Ureter (tissue), 1 donor: ENCODE data around the gene PSD. TPM values are rescaled to one million over a fixed set of nuclear protein-coding genes. Genes with fewer than 3 reads are reported as not detected.

Experiments
- DNase-seq: peaks from one replicate; pipeline ENCODE4 v3.0.0-alpha.2; 2020; ENCODE audit warnings: low spot score
- total RNA-seq: library from RNA; stranded (reverse); gene quantifications from one replicate; pipeline ENCODE4 v1.2.4, GENCODE V29; 2023
- donor health status: DM: yes; HTN: yes; CAD: no.

Gene PSD
- total RNA-seq, 1 donor from 2014 or later = 5.1 TPM

- DNase-seq = no peak
Measured at GRCh38 chr10:102404361-102405107, 14.1 kb downstream of the PSD start.

GRCh38 chr10:102403115-102403514, 15.5 kb downstream of the PSD start:
- DNase-seq = no peak

GRCh38 chr10:102402512-102402896, 16.1 kb downstream of the PSD start:
- no peak for DNase-seq

GRCh38 chr10:102401735-102402511, 16.7 kb downstream of the PSD start:
- DNase-seq = no peak

- no peak for DNase-seq
Measured at GRCh38 chr10:102401342-102401654, 17.3 kb downstream of the PSD start.

- DNase-seq = no peak
Measured at GRCh38 chr10:102400598-102401341, 17.8 kb downstream of the PSD start.

- no peak for DNase-seq
Measured at GRCh38 chr10:102400076-102400475, 18.5 kb downstream of the PSD start.

GRCh38 chr10:102399217-102400021, 19.2 kb downstream of the PSD start:
- DNase-seq = peak; percentile 90

- DNase-seq = no peak
Measured at GRCh38 chr10:102398172-102399020, 20.2 kb downstream of the PSD start.

GRCh38 chr10:102397222-102398171, 21.1 kb downstream of the PSD start:
- no peak for DNase-seq

GRCh38 chr10:102396730-102397151, 21.8 kb downstream of the PSD start:
- DNase-seq = no peak

GRCh38 chr10:102396317-102396650, 22.3 kb downstream of the PSD start:
- DNase-seq = no peak

- peak; percentile 92 for DNase-seq
Measured at GRCh38 chr10:102395400-102396316, 22.9 kb downstream of the PSD start, which contains the start of gene NFKB2. Gene NFKB2, plus strand, starts transcription at chr10:102395705. Its CDS starts 255 bp downstream, at chr10:102395960.

GRCh38 chr10:102394801-102395399, 23.7 kb downstream of the PSD start:
- DNase-seq = no peak

GRCh38 chr10:102394079-102394800, 24.3 kb downstream of the PSD start:
- peak; percentile 95 for DNase-seq

- DNase-seq = no peak
Measured at GRCh38 chr10:102393411-102394078, 25.0 kb downstream of the PSD start.

- DNase-seq = no peak
Measured at GRCh38 chr10:102392306-102392705, 26.3 kb downstream of the PSD start.
